HuH-7 (cell line): ENCODE data around the gene NAA20.
"Not testable (repeated sequence)": the region's sequence is repeated elsewhere in the genome, so short reads cannot be mapped to it uniquely, and the experiment has no call there.

ENCODE experiments used
- DNase-seq: peaks from one replicate; pipeline ENCODE4 v3.0.0; 2011; ENCODE audit warnings: low spot score

Gene NAA20

GRCh38 chr20:19991854-19992253, 25.3 kb upstream of the NAA20 start:
- DNase-seq: no peak

GRCh38 chr20:19992996-19993908, 23.9 kb upstream of the NAA20 start:
- no peak for DNase-seq

- DNase-seq: no peak
Observed at GRCh38 chr20:19993958-19994669, 23.0 kb upstream of the NAA20 start.

GRCh38 chr20:19995220-19995863, 21.8 kb upstream of the NAA20 start:
- DNase-seq: no peak

GRCh38 chr20:19996222-19996621, 20.9 kb upstream of the NAA20 start:
- no peak for DNase-seq

- no peak for DNase-seq
Observed at GRCh38 chr20:19996917-19997316, 20.2 kb upstream of the NAA20 start.

DNA sequence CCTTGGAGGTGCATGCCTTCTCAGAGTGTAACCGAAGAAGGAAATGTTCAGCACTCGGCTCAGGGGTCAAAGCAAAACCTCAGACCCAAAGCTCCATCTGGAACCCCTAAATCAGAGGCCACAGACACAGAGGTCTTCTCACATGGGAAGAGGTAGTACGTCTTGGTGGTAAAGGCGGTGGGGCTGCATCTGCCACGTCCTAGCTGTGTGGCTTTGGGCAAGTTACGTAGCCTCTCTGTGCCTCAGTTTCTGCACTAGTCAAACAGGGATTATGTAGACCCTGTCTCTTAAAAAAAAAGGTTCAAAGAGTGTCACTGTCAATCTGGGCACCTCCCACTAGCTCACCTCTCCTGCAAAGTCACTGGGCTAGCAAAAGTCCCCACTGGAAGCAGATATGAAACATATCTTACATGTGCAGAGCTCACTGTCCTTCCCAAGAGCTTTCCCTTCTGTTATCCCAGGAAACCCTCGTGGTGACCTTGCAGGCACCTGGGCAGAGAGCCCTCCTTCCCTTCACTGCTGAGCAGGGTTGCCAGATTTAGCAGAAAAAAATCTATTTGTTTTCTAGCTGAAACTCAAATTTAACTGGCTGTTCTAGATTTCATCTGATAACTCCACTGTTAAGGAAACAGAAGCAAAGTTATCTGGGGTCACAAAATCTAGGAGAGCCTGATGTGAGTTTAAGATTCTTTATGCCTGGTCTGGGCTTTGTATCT, 18.0 kb upstream of the NAA20 start:
- DNase-seq: no peak

GRCh38 chr20:20000211-20000968, 16.8 kb upstream of the NAA20 start:
- no peak for DNase-seq

- peak; percentile 72 for DNase-seq
Observed at GRCh38 chr20:20002101-20002998, 14.8 kb upstream of the NAA20 start.

DNA sequence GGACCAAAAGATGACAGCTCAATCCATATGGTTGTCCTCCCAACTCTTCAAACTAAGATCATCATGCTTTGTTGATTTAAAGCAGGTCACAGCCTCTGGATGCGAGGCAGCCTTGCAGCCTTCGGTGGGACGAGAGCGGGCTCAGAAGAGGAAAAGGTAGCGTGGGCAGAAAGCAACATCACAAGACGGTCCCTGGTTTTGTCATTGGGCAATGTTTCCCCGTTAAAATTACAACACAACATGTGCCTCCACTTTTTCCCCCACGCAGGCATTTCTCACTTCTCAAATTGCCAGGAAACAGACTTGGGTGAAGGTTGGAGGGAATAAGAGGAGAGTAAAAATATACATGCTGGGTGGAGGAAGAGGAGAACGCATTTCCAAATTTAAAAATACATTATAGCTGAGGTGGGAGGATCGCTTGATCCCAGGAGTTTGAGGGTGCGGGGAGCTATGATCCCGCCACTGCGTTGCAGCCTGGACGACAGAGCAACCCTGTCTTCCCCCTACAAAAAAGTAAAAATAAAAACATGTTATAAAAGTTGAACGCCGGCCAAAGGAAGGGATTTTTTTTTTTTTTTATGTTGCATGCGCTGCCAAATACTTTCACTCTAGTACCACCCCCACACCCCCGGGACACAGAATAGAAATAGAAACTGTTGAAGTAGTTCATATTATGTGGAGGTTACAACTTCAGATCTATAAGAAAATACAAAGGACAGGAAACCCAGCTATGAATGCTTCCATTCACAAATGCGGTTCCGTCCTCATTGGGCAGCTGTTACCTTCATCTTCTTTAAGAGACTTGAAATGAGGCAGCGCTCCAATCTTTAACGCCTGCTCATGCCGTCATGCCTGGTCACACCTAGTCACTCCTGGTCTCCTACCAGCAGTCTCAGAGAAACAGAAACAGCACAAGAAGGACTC, 13.9 kb upstream of the NAA20 start:
- no peak for DNase-seq

DNA sequence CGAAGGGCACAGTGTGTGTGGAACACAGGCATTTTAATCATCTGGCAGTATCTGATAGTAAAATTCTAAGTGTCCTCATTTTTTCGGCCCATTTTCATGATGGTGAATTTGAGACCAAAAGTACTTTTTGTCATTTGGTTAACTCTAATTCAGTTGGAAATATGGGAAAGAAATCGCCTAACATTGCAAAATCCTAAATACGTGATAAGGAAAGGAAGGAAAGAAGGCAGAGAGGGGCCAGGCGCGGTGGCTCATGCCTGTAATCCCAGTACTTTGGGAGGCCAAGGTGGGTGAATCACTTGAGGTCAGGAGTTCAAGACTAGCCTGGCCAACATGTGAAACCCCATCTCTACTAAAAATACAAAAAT, 13.2 kb upstream of the NAA20 start:
- not testable (repeated sequence) for DNase-seq

DNA sequence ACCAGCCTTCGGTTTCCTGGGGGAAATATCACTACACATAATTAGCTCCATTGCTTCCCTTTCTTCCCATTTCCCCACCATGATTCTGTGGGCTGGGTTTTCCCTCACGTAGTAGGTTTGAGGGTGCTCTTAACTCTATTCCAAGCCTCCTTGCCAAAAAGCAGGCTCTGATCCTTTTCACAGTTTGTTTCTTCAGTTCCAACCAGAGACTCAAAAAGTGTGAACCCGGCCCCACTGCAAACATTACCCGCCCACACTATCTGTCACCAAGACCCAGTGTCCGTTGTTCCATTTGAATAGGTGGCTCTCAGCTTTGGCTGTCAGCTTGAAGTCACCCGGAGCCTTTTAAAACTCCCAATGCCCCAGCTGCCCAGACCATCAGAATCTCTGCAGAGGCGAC, 11.8 kb upstream of the NAA20 start:
- DNase-seq: no peak

DNA sequence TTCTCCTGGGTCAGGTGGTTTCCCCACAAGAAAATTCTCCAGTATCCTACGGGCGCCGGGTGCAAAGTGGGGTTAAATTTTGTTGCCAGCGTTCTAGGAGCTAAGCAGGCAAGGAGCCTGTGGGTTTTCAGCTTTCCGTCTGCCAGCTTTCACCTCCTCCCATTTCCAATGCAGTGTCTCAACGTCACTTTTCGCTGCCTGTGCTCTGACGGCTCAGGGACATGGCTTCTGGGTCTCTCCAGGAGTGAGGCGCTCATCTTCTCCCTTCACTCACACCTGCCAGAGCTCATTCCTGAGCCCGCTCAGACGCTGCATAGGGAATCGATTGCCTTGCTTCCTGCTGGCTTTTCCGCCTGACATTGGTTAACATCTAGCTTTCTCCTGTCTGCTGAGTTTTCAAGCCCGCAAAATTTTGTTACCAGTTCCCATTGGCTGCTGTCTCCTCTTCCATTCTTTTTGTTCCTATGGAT, 7.3 kb upstream of the NAA20 start:
- no peak for DNase-seq

GRCh38 chr20:20010639-20011500, 6.3 kb upstream of the NAA20 start:
- no peak for DNase-seq

DNA sequence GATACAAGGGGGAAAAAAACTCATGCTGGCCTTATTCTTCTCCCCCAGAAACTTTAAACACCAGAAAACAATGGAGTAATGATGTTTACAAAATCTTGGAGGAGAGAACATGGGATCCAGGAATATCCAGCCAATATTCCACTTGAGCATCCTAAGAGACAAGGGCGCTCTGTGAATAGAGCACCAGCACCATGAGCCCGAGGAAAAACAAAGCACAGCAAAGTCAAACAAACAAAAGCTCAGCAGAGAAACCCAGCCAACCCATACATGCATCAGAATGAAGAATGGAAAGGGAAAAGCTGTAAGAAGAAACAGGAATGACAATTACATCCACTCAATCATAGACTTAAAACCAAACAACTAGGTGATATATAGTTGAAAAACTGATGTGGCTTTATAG, 4.6 kb upstream of the NAA20 start:
- no peak for DNase-seq

DNA sequence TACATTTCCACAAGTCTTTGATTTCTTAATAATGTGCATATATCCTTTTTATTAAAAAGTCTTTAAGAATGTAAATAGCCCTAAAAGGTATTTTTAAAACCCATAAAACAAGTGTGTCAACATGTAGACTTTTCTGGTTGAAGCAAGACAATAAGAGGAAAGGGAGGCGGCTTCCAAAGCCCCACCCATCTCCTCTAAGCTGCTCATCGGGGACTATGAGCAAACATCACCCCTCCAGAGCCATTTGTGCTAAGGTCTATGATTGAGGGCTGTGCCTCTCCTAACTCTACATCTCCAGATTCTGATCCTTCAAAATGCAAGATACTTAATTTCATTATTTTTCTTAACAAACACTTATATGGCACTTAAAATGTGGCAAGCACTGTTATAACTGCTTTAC, 2.5 kb upstream of the NAA20 start:
- DNase-seq: peak; percentile 46

DNA sequence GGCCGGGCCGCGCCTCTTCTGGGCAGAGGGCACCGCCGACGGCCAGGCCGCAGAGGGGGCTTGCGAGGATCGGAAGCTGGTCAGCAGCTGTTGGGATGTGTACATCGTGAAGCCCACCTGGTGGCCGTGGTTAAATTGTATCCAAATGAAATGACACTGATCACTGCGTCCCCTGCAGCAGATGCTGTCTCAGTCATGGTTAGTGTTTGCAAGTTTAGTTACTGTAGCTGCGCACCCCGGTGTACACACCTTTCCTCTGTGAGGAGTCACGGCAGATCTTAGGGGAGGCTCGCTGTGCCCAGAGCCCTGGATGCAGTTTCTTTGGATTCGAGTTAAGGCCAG, 653 bp downstream of the NAA20 start:
- no peak for DNase-seq

GRCh38 chr20:20018366-20018765, 1.2 kb downstream of the NAA20 start:
- DNase-seq: no peak
